Ectodermal cell (in vitro differentiated cells): ENCODE results near the gene HSD11B1.

Source experiments
- H3K27ac ChIP-seq: 2 replicates; pipeline ENCODE4 v1.7.0; 2013; ENCODE audit warnings: mild to moderate bottlenecking, low read depth, low read length; ENCODE audit not compliant: insufficient read depth, poor library complexity, severe bottlenecking
- H3K27me3 ChIP-seq: 2 replicates; pipeline ENCODE4 v1.7.0; 2013; ENCODE audit warnings: mild to moderate bottlenecking, low read length; ENCODE audit not compliant: insufficient read depth, control insufficient read depth, poor library complexity, severe bottlenecking
- H3K36me3 ChIP-seq: one replicate; pipeline ENCODE4 v1.7.0; 2013; ENCODE audit warnings: low read length; ENCODE audit not compliant: control insufficient read depth, insufficient read depth
- H3K4me1 ChIP-seq: one replicate; pipeline ENCODE4 v1.7.0; 2013; ENCODE audit warnings: low read length; ENCODE audit not compliant: control insufficient read depth, insufficient read depth
- H3K4me3 ChIP-seq: 2 replicates; pipeline ENCODE4 v1.7.0; 2013; ENCODE audit warnings: low read depth, low read length, control low read depth; ENCODE audit not compliant: insufficient read depth
- H3K9me3 ChIP-seq: 2 replicates; pipeline ENCODE4 v1.7.0; 2013; ENCODE audit warnings: mild to moderate bottlenecking, low read length, moderate library complexity; ENCODE audit not compliant: control insufficient read depth
- WGBS, 2 experiments: methylation state at CpG; one replicate each; pipeline ENCODE4 v1.1.7; 2013; ENCODE audit warnings: missing lambda C conversion rate in 2 of 2; 5-methylcytosine and 5-hydroxymethylcytosine counted together

Gene HSD11B1

DNA sequence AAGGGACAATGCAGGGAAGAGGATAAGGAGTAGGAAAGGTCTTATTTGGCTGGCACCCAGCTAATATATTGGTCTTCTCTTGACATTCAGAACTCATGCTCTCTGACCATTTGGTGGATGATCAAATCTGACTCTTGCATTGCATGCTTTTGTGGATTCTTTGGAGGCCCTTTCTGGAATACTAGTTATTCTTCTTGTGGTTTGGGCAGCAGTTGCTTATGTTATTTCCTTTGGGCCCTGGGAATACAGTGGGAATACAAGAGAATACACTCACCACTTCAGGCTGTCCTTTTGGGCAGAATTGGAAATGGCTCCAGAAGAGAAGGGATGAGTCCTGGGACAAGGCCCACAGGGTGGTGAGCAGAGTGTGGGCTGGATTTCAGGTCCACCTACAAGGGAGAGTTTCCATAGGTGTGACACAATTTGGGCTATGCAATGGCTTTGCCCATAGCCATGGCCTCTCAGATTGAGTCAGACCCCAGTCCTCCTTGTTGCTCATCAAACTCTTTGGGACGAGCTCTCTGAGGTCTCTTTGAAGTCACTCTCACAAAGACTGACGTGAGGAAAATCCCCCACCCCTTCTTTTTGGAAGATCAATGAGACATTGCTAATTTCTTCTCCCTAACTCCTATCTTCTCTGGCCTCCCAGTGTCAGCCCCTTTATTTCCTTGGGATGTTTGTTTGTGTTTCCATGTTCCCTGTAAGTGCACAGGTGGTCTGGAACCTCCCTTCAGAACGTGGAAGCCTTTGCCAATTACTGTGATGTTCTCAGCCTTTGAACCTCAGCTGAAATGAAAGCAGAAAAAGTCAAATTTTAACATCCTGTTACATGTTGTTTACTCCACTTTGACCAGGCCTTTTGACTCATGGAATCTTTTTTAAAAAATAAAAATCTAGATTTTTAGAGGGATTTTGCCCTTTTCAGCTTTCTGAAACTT, 19.4 kb downstream of the HSD11B1 start:
- no peak overlapping the region for H3K27ac ChIP-seq
- 63% methylated on average over 3 of the region's 3 CpGs for WGBS, 2 experiments
- no peaks in the 10 kb centered on the region for H3K36me3 ChIP-seq
- H3K4me3 ChIP-seq = no peak overlapping the region
- H3K27me3 ChIP-seq = no peaks in the 10 kb centered on the region
- H3K4me1 ChIP-seq = no peaks in the 10 kb centered on the region
- H3K9me3 ChIP-seq = no peaks in the 10 kb centered on the region

DNA sequence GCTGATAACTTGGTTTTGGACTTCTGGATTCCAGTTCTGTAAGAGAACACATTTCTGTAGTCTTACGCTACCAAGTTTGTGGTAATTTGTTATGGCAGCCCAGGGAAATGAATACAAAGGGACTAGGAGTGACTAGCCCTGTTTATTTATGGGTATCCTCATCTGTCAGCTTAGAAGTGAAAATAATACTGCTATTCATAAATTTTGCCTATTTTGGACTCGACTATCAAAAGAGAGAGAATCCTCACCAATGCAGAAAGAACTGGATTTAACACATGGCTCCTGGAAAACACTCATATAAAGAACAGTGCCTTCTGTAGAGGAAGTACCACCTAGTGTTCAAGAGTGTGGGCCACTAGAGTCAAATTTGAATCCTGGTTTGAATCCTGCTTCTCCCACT, 22.6 kb downstream of the HSD11B1 start:
- Histone ChIP-seq H3K27ac (no peak overlapping the region), H3K9me3 (no peaks in the 10 kb centered on the region), H3K4me3 (no peak overlapping the region), H3K27me3 (no peaks in the 10 kb centered on the region), H3K4me1 (no peaks in the 10 kb centered on the region), H3K36me3 (no peaks in the 10 kb centered on the region)
- 86 to 88% methylated on average over 2 of the region's 2 CpGs for WGBS, 2 experiments

DNA sequence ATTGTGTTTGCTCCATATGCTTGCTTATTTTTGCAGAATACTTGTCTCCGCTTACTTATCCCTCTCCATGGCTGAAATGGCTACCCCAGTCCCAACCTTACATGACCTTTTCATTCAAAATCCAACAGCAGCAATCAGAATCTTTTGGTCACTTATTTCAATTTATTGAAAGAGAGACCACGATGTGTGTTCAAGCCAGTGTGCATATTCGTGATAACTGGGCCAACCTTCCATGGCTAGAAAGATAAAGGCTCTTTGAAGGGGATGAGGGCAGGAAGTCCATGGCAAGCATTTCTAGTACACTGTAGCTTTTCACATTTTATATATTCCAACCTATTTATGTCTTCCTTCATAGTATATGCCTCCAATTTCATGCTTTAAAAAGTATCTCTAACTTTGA, 23.1 kb downstream of the HSD11B1 start:
- Histone ChIP-seq H3K9me3 (no peaks in the 10 kb centered on the region), H3K36me3 (no peaks in the 10 kb centered on the region), H3K27ac (no peak overlapping the region), H3K4me1 (no peaks in the 10 kb centered on the region), H3K4me3 (no peak overlapping the region), H3K27me3 (no peaks in the 10 kb centered on the region)
- WGBS, 2 experiments = 88 to 90% methylated on average over 3 of the region's 3 CpGs

DNA sequence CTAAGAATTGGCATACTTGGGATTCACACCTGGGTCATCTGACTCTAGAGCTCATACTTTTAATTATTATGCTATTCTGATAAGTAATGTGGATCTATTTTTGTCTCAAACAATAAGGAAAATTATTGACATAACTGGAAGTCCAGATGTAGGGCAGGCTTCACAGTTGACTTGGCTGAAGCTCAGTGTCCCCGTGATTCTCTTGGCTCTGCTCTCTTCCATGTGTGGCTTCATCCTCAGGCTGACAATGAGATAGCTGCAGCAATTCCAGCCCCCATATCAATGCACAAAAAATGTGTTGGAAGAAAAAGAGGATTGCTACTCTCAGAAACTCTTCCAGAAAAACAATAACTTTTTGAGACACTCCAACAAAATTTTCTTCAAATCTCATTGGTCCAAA, 23.8 kb downstream of the HSD11B1 start:
- H3K36me3 ChIP-seq = no peaks in the 10 kb centered on the region
- H3K27me3 ChIP-seq = no peaks in the 10 kb centered on the region
- H3K27ac ChIP-seq = no peak overlapping the region
- WGBS, 2 experiments = 86 to 93% methylated on average over 1 of the region's 1 CpG
- H3K9me3 ChIP-seq = no peaks in the 10 kb centered on the region
- H3K4me1 ChIP-seq = no peaks in the 10 kb centered on the region
- no peak overlapping the region for H3K4me3 ChIP-seq

DNA sequence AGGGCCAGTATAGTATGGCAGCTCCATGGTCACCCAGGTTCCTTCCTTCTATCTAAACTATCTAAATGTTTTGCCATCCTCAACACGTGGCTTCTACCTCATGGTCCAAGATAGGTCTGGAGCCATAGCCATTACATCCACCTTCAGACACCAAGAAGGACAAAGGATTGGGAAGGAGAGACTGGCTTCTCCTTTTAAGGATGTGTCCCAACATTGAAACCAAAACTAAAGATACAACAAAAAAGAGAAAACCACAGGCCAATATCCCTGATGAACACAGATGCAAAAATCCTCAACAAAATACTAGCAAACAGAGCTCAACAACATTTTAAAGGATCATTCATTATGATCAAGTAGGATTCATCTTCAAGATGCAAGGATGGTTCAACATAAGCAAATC, 24.8 kb downstream of the HSD11B1 start:
- WGBS, 2 experiments = 77 to 83% methylated on average over 1 of the region's 1 CpG
- H3K27me3 ChIP-seq = no peaks in the 10 kb centered on the region
- H3K27ac ChIP-seq = no peak overlapping the region
- H3K36me3 ChIP-seq = no peaks in the 10 kb centered on the region
- no peaks in the 10 kb centered on the region for H3K4me1 ChIP-seq
- H3K9me3 ChIP-seq = no peaks in the 10 kb centered on the region
- H3K4me3 ChIP-seq = no peak overlapping the region

DNA sequence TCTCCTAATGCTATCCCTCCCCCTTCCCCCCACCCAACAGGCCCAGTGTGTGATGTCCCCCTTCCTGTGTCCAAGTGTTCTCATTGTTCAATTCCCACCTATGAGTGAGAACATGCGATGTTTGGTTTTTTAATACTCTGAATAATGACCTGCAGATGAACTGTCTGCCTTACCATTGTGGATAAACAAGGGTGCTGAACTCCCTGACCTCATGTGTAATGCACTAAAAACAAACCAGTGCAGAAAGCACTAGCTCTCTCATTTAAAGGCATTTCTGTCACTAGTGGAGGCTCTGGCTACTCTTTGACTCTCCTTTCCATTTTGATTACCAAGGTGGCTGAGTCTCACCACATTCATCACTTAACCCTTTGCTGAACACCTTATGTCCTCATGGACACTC, 28.1 kb downstream of the HSD11B1 start:
- Histone ChIP-seq H3K27ac (no peak overlapping the region), H3K4me1 (no peaks in the 10 kb centered on the region), H3K27me3 (no peaks in the 10 kb centered on the region), H3K4me3 (no peak overlapping the region), H3K9me3 (no peaks in the 10 kb centered on the region), H3K36me3 (no peaks in the 10 kb centered on the region)
- WGBS, 2 experiments = 100% methylated on average over 1 of the region's 1 CpG

DNA sequence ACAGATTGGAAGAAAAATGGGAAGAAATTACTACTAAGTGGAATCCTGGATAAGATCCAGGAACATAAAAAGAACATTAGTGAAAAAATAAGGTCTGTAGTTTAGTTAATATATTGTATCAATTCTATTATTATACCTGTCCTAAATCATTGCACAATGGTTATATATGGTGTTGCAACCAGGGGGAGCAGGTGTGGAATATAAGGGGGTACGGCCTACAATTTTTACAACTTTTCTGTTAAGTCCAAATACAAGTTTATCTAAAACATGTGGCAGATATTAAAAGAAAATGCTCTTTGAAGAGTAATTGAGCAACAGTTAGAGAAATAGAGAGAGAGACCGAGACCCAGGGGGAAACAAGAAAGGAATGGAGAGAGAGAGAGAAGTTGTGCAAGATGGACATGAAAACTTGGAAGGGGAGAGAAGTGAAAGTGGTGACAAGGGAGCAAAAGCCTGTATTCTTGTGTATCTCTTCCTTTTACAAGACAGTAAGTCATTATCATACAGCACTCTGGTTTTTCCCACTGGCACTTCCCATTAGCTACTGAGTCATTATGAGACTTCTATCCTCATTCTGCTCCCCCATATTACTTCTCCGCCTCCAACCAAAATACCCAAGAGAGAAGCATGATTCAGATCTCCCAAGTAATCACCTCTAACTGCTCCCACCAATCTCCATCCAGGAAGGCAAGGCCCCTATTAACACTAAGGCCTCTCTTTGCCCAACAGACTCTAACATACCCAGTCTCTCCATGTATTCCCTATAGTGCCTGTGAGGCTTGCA, 29.0 kb downstream of the HSD11B1 start:
- Histone ChIP-seq H3K27ac (no peak overlapping the region), H3K4me3 (no peak overlapping the region), H3K4me1 (no peaks in the 10 kb centered on the region), H3K36me3 (no peaks in the 10 kb centered on the region), H3K27me3 (no peaks in the 10 kb centered on the region), H3K9me3 (no peaks in the 10 kb centered on the region)
- 91 to 92% methylated on average over 2 of the region's 3 CpGs for WGBS, 2 experiments

DNA sequence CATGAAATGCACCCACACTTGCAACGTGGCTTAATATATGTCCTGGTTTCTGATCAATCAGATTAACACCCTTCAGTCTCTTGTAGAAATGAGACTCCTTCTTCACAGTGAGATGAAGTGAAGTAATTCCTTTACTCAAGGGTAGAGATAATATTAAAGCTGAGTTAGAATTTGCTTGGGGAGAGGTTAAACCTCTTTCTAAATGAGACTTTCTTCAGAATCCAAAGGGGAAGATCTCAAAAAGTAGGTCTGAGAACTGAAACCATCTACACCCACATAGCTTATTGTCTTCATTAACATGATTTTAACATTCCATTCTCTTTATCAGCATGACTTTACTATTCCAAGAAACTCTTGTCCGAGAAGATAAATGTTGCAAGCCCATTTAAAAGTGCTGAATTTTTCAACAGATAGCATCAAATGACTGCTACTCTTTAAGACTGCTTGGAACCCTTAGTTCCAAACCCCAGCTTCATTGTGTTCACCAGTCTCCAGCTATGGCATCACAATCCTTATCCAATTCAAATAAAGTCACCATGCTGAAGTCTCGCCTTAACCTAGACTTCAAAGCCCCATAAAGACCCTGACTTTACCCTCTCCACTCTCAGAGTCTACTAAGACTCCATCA, 32.0 kb downstream of the HSD11B1 start:
- Histone ChIP-seq H3K9me3 (no peaks in the 10 kb centered on the region), H3K4me1 (no peaks in the 10 kb centered on the region), H3K27ac (no peak overlapping the region), H3K27me3 (no peaks in the 10 kb centered on the region), H3K36me3 (no peaks in the 10 kb centered on the region), H3K4me3 (no peak overlapping the region)
- 75 to 83% methylated on average over 3 of the region's 3 CpGs for WGBS, 2 experiments

DNA sequence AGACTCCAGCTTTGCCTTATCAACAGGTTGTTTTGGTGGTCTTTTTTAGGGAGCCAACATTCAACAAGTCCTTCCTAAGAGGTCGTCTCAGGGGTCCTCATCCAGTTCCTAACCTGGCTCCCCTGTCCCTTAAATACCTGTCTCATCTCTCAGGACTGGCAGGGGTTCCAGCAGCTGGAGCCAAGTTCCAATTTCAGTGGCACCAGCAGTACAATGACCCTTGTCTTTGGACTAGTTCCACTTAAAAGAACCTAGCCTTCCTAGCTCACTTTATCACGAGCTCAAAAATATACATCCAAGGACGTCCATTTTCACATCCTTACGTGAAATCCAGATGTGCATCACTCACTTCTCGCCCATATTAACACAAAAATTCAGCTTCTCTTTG, 32.5 kb downstream of the HSD11B1 start:
- Histone ChIP-seq H3K4me3 (no peak overlapping the region), H3K27me3 (no peaks in the 10 kb centered on the region), H3K9me3 (no peaks in the 10 kb centered on the region), H3K27ac (no peak overlapping the region), H3K36me3 (no peaks in the 10 kb centered on the region), H3K4me1 (no peaks in the 10 kb centered on the region)
- 89 to 93% methylated on average over 5 of the region's 5 CpGs for WGBS, 2 experiments

DNA sequence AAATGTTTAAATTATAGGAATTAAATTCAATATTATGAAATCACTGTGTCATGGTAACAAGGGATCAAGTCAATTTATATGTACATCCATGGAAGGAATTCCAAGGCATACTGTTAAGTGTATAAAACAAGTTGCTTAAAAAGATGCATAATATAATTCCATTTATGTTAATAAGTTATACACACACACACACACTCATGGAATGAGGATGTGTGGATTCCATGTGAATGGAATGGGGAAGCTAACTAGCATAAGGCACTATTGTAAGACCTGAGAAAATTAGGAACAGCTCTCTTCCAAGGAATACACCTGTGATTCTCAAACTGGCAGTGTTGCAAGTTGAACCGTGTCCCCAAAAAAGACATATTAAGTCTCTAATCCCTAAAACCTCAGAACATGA, 33.6 kb downstream of the HSD11B1 start:
- no peaks in the 10 kb centered on the region for H3K27me3 ChIP-seq
- 94 to 100% methylated on average over 1 of the region's 1 CpG for WGBS, 2 experiments
- no peaks in the 10 kb centered on the region for H3K9me3 ChIP-seq
- H3K27ac ChIP-seq = no peak overlapping the region
- H3K4me3 ChIP-seq = no peak overlapping the region
- H3K4me1 ChIP-seq = no peaks in the 10 kb centered on the region
- H3K36me3 ChIP-seq = no peaks in the 10 kb centered on the region
